NCI-H82 treated with DMSO at 0.1 percent for 48 hours (cell line): ENCODE results near the gene SCARB1.

Experiments
- DNase-seq: peaks from one replicate; lab custom pipeline; 2025; ENCODE audit not compliant: unreplicated experiment; lab: John Stamatoyannopoulos, UW

SCARB1 gene

DNA sequence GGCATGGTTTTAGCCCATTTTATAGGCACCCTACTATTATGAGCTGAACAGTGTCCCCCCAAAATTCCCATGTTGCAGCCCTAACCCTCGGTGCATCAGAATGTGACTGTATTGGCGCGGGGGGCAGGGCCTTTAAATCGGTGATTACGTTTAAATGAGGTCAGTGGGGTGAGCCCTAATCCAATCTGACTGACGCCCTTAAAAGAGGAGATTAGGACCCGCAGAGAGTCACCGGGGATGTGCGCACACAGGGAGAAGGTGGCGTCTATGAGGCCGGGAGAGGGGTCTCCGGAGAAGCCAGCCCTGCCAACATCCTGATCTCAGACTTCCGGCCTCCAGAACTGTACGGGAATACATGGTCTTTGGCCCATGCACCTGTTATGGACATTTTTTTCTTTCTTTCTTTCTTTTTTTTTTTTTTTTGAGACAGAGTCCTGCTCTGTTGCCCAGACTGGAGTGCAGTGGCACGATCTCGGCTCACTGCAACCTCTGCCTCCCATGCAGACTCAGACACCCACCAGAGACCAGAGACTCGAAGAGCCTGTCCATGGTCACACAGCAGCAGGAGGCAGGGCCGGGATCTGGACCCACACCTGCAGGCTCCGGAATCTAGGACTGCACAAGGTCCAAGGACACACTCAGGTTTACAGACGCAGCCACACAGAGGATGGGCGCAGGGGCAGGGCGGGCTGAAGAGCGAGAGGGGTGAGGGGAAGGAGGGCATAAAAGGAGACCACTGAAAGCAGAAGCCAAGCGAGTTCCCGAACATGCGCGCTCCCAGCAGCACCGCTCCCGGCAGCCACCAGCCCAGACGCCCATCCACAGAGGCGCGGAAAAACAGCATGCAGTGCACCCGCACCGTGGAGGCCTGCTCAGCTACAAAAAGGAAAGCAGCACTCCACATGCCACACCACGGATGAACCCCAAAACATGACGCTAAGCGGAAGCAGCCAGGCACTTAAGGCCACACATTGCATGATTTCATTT, 19.0 kb downstream of the SCARB1 start:
- peak; percentile 21 for DNase-seq

DNA sequence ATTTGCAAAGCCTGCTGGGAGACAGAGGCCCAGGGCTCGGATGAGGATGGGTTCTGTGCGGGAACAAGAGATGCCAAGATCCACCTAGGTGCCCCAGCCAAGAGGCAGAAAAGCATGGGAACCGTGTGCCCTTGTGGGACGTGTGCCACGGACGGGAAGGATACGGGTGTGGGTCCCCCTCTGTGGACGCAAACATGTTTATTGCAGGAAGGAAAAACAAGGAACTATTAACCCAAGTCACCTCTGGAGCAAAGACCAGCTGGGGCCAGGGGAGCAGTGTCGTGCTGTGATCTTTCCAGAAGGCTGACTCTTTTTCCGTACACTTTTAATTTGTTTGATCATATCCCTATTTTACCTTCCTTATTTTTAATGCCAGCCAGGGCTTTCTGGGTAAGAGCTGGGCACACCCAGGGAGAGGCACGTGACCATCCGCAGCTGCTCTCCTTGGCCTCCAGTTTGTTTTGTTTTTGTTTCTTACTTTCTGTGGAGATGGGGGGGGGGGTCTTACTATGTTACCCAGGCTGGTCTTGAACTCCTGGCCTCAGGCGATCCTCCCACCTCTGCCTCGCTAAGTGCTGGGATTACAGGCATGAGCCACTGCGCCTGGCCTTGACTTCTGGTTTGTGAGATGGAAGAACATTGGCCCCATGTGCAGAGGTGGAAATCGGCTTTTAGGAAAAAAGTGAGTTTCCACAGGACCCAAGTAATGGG, 20.7 kb downstream of the SCARB1 start:
- DNase-seq, result no peak

DNA sequence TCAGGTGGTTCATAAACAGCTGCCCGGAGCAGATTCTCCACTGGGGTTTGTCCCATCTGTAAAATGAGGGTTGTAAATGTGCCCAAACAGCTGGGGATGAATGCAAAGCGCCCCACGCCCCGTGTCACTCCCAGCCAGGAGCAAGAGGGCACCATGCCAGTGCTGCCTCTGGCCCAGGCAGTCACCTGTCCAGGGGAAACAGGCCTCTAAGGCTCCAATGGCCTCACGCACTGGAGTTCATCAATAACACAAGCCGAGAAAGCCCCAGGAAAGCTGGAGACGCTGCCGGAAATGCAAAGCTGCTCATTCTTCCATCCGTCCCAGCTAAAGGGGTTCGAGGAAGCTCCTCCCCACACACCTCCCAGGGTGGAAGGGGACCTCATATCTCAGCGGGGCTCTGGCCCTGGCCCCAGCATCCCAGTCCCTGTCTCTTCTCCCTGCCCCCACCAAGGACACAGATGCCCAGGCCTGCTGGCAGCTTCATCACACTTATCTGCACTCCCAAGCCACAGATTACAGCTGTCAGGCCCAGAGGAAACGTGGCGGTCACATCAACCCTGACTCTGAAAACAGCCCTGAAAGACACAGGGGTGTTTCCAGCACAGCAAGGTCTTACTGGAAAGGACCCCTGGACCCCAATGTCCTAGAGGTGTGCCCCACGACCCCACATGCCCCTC, 21.5 kb downstream of the SCARB1 start:
- DNase-seq, result no peak

DNA sequence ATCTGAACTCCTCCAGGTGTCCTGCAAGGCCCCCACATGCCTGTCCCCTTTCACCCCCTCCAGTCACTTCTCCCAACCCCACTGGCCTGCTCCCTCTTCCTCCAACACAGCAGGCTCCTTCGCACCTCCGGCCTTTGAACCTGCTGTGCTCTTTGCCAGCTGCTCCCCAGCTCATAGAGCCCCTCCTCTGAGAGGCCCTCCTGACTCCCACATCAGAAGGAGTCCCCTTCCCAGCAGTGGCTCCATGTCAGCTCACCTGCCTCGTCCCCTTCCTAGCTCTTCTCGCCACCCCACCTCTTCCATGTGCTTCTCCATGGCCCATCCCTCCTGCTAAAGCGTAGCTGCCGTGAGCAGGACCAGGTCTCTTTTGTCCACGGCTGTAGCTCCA, 22.1 kb downstream of the SCARB1 start:
- no peak for DNase-seq

DNA sequence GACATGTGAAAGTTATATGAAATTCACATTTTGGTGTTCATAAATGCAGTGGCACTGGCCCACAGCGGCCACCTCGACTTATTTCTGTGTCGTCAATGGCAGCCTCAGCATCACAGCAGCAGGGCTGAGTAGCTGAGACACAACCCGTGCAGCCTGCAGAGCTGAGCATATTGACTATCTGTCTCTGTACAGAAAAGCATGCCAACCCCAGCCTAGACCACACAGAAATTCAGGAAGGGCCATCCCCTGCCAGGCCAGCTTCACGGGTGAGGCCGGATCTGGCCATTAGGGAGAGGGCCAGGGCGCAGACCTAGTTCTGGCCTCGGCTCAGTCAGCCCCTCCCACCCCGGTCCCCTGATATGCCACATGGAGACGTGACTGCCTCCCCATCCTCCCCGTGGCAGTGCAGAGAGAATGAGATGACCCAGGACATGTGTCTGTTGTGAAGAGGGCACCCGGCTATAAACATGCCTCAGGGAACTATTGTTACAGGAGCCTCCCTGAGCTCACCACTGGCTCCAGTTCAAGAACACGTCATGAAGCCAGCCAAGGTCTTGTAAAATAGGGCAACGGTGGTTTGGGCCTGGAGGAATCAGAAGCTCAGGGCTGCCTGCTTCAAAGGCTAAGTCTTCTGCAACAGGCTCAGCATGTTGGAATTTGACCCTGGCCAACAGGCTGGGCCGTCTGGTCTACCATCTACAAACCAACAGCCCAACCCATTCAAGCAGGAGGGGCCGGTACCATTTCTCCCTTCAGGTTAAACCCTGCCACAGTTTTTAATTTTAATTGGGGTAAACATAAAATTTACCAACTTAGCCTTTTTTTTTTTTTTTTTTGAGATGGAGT, 25.5 kb downstream of the SCARB1 start:
- DNase-seq, result no peak

DNA sequence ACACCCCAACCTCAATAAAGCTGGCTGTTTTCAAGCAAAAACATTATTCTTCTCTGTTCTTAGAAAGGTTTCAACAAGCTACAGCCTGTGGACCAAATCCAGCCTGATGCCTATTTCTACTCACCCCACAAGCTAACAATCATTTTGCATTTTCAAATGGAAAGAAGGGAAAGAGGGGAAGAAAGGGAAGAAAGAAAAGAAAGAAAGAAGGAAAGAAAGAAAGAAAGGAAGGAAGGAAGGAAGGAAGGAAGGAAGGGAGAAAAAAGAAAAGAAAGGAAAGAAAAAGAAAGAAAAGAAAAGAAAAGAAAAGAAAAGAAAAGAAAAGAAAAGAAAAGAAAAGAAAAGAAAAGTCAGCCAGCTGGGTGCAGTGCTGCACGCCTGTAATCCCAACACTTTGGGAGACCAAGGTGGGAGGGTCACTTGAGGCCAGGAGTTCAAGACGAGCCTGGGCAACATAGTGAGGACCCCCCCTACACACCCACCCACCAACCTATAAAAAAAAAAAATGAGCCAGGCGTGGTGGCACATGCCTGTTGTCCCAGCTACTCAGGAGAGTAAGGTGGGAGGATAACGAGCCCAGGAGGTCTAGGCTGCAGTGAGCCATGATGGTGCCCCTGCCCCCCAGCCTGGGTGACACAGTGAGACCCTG, 26.3 kb downstream of the SCARB1 start:
- no peak for DNase-seq

DNA sequence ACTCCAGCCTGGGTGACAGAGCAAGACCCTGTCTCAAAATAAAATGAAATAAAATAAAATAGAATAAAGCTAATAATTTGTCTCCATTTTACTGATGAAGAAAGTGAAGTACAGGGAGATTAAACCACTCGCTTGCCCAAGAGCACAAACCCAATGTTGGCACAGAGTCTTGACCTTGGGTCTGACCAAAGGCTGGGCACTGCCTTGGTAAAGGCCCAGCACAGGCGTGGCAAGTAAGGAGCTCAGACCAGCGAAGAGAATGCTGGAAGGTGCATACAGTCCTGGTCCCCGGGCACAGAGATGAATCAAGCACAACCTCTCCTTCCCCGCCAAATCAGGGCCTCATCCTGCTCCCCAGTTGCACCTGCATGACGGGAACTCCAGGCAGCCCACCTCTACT, 26.9 kb downstream of the SCARB1 start:
- DNase-seq, result no peak

DNA sequence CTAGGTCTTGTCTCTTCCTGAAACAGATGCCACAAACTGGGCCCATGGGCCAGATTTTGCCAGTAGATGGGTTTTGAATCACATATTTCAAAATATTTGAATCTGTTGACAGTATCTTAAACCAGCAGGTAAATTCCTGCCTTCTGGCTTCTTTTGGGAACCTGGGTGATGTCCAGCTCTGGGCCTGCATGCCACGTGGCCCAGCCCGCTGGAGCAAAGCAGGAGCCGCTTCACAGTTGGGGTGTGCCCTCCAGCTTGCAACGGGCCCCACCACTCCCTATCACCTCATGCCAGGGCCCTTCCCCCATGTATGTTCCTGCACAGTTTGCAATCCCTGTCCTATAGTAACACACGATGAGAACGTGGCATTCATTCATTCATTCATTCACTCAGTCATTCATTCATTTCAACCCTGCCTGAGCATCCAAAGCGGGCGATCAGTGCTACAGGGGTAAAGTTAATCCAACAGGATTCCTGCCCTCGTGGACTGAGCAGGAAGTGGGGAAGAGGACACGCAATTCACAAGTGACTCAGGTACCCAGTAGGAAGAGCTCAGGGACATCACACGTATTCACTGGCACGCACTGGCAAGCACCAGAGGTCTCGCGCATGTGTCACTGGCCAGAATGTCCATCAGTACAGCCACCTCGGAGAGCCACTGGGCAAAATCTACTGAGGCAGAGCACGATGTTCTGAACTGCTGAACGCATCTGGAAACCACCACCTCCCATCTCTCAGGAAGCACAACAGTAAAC, 27.8 kb downstream of the SCARB1 start:
- no peak for DNase-seq

DNA sequence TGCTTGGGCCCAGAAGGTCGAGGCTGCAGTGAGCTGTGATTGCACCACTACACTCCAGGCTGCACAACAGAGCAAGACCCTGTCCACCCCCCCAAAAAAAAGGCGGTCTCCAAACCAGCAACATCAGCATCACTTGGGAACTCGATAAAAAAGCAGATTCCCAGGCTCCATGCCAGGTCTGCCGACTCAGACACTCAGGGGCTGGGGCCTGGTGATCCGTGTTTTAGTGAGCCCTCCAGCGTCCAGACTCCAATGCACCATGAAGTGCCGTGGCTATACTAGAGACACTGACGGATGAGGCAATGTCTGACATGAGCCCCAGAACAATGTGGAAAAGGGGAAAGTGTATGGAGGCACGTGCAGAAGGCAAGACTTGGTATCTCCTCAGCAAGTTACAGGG, 28.8 kb downstream of the SCARB1 start:
- DNase-seq, result no peak

DNA sequence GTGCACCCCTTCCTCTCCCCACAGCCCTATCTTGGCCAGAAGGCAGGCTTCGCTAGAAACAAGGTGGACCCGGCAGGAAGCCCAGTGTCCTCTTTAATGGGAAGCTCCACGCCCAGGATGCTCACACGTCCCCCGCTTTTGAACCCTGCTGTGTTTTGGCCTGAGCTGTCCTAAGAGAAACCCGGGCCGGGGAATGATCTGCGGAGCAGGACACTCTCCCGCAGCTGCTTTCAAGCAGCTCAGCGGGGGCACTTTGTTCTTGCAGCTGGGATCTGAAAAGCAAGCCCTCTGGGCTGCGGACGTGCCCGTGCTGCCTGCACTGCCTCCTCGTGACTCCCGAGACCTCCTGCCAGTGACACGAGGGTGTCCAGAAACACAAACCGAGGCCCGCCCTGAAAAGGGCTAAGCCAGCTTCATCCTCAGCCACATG, 30.0 kb downstream of the SCARB1 start:
- DNase-seq, result no peak

DNA sequence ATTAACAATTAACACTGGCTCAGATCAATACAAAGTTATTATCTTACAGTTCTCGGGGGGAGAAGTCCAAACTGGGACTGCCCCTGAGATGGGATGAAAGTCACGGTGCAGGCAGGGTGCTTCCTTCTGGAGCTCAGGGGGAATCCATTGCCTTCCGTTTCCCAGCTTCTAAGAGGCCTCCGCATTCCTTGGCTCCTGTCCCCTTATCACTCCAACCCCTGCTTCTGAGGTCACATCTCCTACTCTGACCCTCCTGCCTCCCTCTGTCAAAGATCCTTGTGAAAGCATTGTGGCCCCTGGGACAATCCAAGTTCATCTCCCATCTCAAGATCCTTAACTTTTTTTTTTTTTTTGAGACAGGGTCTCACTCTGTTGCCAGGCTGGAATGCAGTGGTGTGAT, 30.8 kb downstream of the SCARB1 start:
- DNase-seq, result no peak

DNA sequence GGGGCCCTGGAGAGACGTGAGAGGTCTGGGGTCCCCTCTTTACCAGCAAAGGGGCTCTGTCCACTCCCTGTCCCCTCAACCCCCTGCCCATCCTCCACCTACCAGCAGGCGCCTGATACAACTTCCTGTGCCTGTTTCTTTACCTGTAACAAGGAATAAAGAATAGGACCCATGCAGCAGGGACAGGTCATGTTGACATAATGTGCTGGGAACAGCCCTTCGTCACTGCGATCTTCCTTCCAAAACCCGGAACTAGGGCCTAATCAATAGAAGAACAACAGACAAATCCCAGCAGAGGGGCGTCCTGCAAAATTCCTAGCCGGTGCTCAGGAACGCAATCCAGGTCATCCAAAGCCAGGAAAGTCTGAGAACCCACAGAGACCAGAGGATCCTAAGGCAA, 32.1 kb downstream of the SCARB1 start:
- DNase-seq, result no peak

DNA sequence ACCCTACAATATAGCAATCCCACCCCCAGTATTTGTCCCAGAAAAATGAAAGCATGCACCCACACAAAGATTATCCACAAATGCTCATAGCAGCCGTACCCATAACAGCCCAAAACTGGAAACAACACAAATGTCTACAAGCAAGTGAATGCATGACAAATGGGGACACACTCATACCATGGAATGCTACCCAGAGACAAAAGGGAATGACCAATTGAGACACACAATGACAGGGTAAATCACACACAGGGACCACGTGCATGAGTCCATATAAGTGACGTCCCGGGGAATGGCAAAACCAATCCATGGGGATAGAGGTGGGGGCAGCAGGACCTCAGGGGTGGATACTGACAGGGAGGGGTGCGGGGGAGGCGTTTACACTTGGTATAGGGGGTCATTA, 33.4 kb downstream of the SCARB1 start:
- no peak for DNase-seq

DNA sequence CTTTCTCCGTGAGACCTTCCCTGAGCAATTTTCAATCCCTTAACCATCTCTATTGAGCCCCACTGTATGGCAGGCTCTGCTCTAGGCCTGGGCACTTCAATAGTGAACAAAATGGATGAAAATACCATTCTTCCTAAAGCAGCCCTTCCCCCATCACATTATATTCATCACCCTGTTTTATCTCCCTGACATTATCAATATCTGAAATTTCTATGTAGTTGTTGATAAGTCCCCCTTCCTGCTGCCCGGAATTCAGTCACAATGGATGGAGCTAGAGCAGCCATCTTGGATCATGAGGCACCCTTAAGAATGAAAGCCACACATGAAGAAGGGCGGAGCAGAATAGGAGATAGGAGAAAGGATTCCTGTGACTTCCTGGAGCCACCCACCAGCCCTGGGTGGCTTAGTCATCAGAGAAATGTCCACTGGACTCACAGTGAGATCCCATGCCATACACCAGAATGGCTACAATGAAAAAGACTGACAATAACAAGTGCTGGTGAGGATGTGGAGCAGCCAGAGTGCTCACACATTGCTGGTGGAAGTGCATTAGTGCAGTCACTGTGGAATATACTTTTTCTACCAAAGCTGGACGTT, 33.9 kb downstream of the SCARB1 start:
- DNase-seq, result no peak

DNA sequence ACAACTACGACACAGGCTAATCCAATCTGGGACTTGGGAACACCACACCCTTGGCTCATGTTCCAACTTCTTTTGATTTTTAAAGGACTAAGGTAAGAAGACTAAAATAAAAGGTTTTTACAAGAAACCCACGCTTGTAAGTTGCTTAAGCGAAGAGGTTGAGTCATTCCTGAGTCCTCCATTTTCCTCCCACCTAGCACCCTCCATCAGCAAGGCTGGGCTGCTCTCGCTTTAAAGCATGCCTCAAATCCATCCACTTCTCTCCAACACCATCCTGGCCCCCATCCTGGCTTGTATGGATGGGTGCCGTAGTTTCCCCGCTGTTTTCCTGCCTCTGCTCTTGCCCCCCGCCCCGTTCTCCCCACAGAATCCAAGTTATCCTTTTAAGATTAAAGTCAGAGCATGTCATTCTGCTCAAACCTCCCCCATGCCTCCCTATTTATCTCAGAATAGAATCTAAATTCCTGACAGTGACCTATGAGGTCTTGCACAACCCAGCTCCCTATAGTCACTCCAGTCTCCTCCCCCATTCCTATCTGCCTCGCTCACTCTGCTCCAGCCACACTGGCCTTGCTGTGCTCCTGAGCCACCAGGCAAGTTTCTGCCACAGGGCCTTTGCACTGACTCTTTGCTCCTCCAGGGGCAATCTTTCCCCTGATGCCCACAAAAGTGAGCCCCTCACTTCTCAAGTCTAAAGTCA, 34.5 kb downstream of the SCARB1 start:
- no peak for DNase-seq

DNA sequence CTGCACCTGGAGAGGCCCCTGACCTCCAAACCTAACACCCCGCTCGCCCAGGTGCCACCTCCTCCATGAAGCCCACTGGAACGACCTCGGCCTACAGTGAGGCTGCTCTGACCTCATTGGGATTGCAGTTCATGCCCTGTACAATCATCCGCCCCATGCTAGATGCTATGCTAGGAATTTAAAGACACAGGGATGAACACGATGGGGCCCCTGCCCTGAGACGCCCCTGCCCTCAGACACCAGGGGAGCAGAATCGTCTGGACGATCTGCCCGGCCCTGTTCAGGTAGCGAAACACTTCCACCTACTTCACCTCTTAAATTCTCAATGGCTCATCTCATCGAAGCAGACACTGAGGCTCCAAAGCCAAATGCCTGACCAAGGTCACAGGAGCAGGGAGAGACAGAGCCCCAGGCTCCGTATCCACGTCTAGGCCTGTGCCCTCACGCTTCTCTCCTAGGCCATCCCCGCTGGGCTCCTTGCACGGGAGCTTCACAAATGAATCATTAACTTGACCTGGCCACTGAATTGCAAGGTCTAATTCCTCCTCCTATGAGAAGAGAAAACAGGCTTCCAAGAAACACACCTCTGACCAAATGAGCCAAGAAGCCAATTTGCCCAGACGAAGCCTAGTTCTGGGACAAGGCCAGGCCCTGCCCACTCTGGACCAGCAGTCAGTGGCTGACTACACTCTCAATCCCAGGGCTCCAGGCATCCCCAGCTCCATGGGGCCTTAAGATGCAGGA, 35.2 kb downstream of the SCARB1 start:
- DNase-seq, result no peak

DNA sequence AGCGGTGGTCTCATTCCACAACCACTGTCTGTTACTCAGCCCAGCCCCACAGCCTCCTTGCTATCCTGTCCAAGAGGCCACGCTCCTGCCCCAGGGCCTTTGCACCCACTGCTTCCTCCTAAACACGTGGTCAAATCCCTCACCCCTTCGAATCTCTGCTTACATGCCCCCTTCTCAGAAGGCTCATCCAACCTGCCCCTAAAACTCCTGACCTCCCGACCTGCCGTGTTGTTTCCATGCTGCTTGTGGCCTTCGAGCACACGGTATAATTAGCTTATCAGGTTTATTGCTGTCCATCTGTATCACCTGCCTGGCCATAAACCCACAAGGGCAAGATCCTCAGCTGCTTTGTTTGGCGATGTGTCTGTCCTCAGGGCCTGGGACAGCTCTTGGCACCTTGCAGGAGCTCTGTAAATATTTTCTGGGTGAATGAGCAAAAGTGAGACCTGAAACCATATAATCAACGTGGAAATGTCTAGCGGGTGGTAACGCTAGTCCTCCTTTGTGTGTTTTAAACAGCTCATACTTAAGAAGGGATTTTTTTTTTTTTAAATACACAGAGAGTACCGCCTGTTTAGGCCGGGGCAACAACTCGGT, 36.0 kb downstream of the SCARB1 start:
- DNase-seq, result no peak
